ENCODE data around the gene CIZ1.

CIZ1 gene

GRCh38 chr9:128124451-128124850, 66.9 kb downstream of the CIZ1 start:
- no peak for DNase-seq

GRCh38 chr9:128123451-128124080, 67.8 kb downstream of the CIZ1 start:
- DNase-seq = no peak

- DNase-seq = no peak
These were observed 68.6 kb downstream of the CIZ1 start for GRCh38 chr9:128122809-128123175.

GRCh38 chr9:128121924-128122808, 69.2 kb downstream of the CIZ1 start:
- DNase-seq = no peak

GRCh38 chr9:128121466-128121810, 69.9 kb downstream of the CIZ1 start:
- DNase-seq = no peak

GRCh38 chr9:128120741-128121465, 70.5 kb downstream of the CIZ1 start:
- no peak for DNase-seq

- no peak for DNase-seq
These were observed 71.2 kb downstream of the CIZ1 start for GRCh38 chr9:128120061-128120740.

GRCh38 chr9:128118971-128119665, 72.3 kb downstream of the CIZ1 start:
- DNase-seq = no peak

GRCh38 chr9:128118472-128118857, 72.9 kb downstream of the CIZ1 start:
- DNase-seq = no peak

GRCh38 chr9:128117613-128118471, 73.5 kb downstream of the CIZ1 start:
- DNase-seq = peak; percentile 79 to 96 (median 92)

- no peak for DNase-seq
These were observed 75.0 kb downstream of the CIZ1 start for GRCh38 chr9:128116104-128117083.

Data from stimulated activated naive CD4-positive, alpha-beta T cell (primary cell).